NCI-H2196 treated with DMSO at 0.1 percent for 48 hours (cell line): ENCODE results near the gene PRKCB.
"Not testable (repeated sequence)": the region's sequence is repeated elsewhere in the genome, so short reads cannot be mapped to it uniquely, and the experiment has no call there.

ENCODE experiments used
- DNase-seq: peaks from one replicate; lab custom pipeline; 2025; ENCODE audit not compliant: unreplicated experiment; lab: John Stamatoyannopoulos, UW

Gene PRKCB

GRCh38 chr16:24075931-24076716, 240.3 kb downstream of the PRKCB start:
- no peak for DNase-seq

GRCh38 chr16:24077292-24077691, 241.5 kb downstream of the PRKCB start:
- no peak for DNase-seq

GRCh38 chr16:24077966-24078365, 242.2 kb downstream of the PRKCB start:
- DNase-seq = no peak

DNA sequence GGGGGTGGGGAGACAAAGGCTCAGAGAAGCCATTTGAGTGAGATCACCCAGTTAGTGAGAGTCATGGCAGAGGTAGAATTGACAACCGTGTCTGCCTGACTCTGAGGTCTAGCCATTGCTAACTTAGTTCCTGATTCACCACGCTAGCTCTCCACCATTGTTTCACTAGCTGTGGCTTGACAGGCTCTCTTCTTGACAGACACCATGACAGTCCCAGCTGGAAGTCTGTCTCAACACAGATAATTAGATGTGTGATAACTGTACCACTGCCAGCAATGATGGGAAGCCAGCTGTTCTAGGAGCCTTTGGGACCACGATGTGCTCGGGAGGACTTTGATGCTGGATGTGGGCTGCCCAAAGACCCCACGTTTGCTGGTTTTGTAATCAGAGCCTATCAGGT, 249.9 kb downstream of the PRKCB start:
- no peak for DNase-seq

GRCh38 chr16:24087891-24088410, 252.2 kb downstream of the PRKCB start:
- DNase-seq = no peak

DNA sequence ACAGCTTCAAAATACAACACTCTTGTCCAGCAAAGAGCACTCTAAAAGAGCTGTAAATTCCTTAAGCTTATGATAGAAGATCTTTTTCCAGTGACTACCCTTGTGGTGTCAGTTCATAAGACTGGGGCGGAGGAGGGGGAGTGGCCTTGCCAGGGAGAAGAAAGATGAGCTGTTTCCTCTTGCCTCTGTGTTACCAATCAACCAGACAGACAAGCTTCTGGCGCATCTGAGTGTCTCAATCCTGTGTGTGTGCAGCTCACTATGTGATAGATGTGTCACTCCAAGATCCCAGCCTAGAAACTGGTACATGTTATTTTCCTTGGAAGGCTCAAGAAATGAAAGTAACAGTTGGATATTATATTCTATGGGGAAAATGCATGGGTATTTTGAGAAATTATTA, 253.0 kb downstream of the PRKCB start:
- DNase-seq = no peak

GRCh38 chr16:24091125-24091524, 255.3 kb downstream of the PRKCB start:
- no peak for DNase-seq

DNA sequence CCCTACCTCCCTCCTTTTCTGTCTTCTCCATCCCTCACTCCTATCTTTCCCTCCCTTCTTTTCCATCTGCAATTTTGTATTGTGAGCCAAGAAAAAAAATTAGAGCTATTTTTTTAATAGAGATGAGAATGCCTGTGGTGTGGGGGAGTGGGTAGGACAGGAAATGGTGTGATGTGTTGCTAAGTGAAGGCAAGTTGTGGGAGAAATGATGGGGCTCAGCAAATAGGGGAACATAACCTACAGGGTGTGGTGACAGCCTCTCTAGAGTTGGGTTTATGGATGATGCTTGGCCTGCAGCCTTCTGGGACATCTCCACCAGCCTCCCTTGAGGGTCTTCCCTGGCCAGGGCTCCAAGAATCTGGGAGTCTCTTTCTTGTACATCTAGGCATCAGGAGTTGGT, 257.3 kb downstream of the PRKCB start:
- DNase-seq = no peak

- DNase-seq = no peak
These were observed 258.9 kb downstream of the PRKCB start for GRCh38 chr16:24094660-24095059.

- no peak for DNase-seq
These were observed 263.1 kb downstream of the PRKCB start for GRCh38 chr16:24098896-24099295.

GRCh38 chr16:24101431-24101830, 265.6 kb downstream of the PRKCB start:
- DNase-seq = no peak

DNA sequence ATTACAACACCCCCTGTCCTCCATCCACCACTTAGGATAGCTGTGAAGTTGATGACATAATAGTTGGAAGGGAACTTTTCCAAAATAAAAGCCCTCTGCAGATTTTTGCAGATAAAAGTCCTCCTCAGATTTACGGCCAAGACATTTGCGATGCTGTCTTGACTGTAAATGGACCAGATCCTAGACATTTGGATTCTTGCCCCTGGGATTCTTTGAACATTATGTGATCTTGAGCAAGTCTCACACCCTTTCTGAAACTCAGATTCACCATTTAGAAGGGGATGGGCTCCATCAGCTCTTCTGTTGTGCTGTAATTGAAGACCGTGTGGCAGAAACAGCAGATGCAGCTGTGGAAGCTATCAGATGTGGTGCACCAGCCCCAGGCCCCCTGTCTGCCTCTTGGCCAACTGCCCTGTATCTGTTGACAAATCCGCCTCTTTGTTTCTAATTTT, 266.5 kb downstream of the PRKCB start:
- DNase-seq = no peak

- DNase-seq = not testable (repeated sequence)
These were observed 269.7 kb downstream of the PRKCB start for GRCh38 chr16:24105471-24105870.

GRCh38 chr16:24108090-24108489, 272.3 kb downstream of the PRKCB start:
- not testable (repeated sequence) for DNase-seq

DNA sequence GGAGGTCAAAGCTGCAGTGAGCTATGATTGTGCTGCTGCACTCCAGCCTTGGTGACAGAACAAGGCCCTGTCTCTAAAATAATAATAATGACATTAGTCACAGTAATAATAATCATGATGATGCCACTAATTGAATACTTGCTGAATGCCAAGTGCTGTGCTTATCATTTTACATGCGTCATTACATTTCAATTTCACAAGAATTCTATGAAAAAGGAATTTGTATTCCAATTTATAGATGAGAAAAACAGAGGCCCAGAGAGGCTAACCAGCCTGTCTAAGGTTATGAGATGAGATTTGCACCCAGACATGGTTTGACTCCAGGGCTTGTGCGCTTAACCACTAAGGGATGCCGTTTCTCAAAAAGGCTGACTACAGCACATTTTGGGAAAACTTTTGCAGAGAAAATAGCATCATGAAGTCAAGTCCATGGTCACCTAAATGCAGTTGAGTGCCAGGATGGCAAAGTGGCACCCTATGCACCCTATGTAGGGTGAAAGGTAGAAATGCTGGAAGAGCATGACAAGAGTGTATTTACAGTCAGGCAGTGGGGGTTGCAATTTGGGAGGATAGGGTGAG, 276.0 kb downstream of the PRKCB start:
- DNase-seq = no peak

DNA sequence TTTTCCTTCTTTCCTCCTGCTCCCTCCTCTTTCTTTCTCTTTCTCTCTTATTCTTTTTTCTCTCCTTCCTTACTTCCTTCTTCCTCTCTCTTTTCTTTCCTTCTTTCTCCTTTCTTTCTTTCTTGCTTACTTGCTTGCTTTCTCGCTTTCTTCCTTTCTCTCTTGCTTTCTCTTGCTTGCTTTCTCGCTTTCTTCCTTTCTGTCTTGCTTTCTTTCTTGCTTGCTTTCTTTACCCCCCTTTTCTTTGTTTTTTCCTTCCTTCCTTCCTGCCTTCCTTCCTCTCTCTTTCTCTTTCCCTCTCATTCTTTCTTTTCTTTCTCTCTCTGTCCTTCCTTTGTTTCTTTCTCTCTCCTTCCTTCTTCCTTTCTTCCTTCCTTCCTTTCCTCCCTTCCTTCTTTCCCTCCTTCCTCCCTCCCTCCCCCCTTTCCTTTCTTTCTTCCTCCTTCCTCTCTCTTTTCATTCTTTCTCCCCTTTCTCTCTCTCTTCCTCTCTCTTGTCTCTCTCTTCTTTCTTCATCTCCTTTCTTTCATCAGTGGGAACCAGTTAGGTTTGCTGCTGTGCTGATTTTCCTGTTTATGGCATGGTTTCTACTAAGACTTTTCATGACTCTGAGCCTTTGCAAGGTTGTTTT, 277.4 kb downstream of the PRKCB start:
- no peak for DNase-seq

DNA sequence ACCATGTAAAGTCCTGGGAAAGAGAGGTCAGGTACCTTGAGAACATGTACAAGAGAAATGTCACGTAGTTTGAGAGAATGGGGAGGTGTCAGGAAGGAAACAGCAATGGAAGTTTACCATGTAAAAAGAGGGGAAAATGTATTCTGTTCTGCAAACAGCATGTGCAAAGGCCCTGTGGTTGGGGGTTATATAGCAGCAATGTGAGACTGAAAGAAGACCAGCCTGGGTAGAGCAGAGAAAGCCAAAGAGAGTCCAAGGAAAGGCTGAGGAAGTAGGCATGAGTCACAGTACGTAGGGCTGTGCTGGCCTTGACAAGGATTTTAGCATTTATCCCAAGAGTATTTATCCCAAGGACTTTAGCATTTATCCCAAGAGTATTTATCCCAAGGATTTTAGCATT, 279.1 kb downstream of the PRKCB start:
- no peak for DNase-seq

DNA sequence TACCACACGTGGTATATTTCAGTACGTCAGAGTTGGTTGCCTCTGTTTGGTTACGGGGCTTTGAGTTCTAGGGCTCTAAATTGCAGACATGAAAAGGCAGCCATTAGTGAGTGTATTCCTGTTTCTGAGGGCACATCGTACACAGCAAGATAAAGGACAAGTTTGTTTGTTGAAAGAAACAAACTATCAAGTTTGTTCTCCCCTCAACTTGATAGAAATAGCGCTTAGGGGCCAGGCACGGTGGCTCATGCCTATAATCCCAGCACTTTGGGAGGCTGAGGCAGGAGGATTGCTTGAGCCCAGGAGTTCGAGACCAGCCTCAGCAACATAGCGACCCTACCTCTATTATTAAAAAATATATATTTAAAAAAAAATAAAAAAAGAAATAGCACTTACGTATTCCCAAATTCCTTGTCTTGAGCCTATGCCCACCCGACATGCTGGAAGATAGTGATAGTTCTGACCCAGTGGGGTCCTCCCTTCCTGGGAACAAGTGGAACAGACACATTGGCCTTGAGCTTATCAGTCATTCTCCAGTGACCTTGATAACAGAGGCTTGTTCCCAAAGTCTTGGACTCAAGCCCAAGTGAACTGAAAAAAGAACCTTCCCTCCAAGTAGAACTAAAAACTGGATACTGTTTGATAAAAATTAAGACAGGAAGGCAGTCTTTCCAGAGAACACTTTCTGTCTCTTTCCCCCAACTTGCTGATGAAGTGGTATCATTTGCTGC, 280.4 kb downstream of the PRKCB start:
- no peak for DNase-seq

DNA sequence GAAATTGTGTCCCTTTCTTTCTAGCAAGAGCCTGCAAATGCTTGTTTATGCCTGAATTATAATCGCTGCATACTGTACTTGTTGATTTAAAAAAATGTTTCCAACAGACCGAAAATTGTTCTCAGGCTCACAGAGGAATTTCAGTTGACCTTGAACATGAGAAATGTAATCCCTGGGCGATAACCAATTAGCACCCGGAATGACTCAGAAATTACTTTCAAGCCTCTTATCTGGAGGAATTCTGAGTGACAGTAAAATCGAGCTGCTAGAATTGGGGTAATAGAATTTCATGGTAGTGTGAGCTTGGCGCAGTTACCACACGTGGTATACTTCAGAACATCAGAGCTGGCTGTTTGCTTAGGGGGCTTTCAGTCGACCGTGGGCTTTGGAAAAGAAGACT, 281.2 kb downstream of the PRKCB start:
- DNase-seq = no peak

DNA sequence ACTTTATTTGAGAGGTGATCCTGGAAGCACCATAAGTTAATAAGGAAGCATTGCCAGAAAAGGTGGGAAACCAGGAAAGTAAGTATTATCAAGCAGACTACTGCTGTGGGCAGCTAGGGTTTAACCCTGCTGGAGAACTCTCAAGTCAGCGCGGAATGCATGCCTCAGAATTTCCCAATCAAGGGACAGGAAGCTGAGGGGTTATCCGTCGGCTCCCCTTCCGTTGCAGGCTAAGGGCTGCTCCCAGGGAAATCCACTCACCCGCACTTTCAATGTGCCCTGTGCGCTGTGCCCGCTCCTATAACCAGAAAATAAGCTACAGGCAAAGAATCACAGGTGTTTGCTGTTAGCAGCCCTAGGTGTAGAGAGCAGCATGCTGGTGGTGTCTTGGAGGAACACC, 281.9 kb downstream of the PRKCB start:
- DNase-seq = no peak

GRCh38 chr16:24118126-24118821, 282.5 kb downstream of the PRKCB start:
- DNase-seq = no peak
